Measurements from ENCODE around the gene THAP7.

GRCh38 chr22:21041937-21042336, 40.0 kb upstream of the THAP7 start:
- TF ChIP-seq SP1 (CRISPR knock-in tag; conservative IDR thresholded peaks at IDR 0.05) (no peak), ERG (CRISPR knock-in tag; IDR thresholded peaks at IDR 0.05) (no peak), CTCF (IDR thresholded peaks at IDR 0.05) (no peak)

All from WTC11 (cell line).